K562 (cell line): ENCODE data around the gene APEX1. TPM values are rescaled to one million over a fixed set of nuclear protein-coding genes. Genes with fewer than 3 reads are reported as not detected.

Experiments used
- AFF1 ChIP-seq, 2 experiments: fragments of 450-650 bp; IDR thresholded peaks; 2 replicates each; pipeline ENCODE4 v1.6.1; 2018; ENCODE audit warnings: mild to moderate bottlenecking in 2 of 2, low read depth in 1 of 2; ENCODE audit not compliant: partially characterized antibody in 2 of 2
- ATF7 ChIP-seq: fragments of 450-650 bp; IDR thresholded peaks from 2 replicates; pipeline ENCODE4 v1.7.1; 2014; ENCODE audit warnings: mild to moderate bottlenecking, moderate library complexity
- CBFA2T2 ChIP-seq: fragments of 450-650 bp; conservative IDR thresholded peaks from 2 replicates; pipeline ENCODE4 v1.6.1; 2017; ENCODE audit warnings: mild to moderate bottlenecking
- CBX3 ChIP-seq, 2 experiments: IDR thresholded peaks; 1 replicate in 1 of 2; 2 replicates in 1 of 2; pipeline ENCODE4 v1.6.1; 2012; ENCODE audit warnings: inconsistent platforms in 2 of 2, low read length in 2 of 2, borderline replicate concordance in 1 of 2, control low read depth in 1 of 2
- CHCHD3 ChIP-seq: fragments of 250-450 bp; sonication (Bioruptor Pico); IDR thresholded peaks from 2 replicates; pipeline ENCODE4 v2.1.2; 2022; ENCODE audit warnings: mild to moderate bottlenecking
- CREBBP ChIP-seq: IDR thresholded peaks from one replicate; pipeline ENCODE4 v1.6.1; 2012; ENCODE audit warnings: low read depth, mild to moderate bottlenecking, control low read depth, inconsistent platforms, low read length
- DIDO1 ChIP-seq: fragments of 450-650 bp; IDR thresholded peaks from 2 replicates; pipeline ENCODE4 v1.6.1; 2016; ENCODE audit warnings: low read depth, missing biosample characterization, missing genetic modification characterization
- EP400 ChIP-seq: fragments of 450-650 bp; IDR thresholded peaks from 2 replicates; pipeline ENCODE4 v1.6.1; 2017; ENCODE audit warnings: antibody characterized with exemption, mild to moderate bottlenecking, moderate library complexity
- EWSR1 ChIP-seq: fragments of 450-650 bp; IDR thresholded peaks from 2 replicates; pipeline ENCODE4 v1.6.1; 2018; ENCODE audit warnings: borderline replicate concordance, mild to moderate bottlenecking, low read depth, moderate library complexity; ENCODE audit not compliant: partially characterized antibody
- HDAC6 ChIP-seq: IDR thresholded peaks from 2 replicates; pipeline ENCODE4 v1.6.1; 2012; ENCODE audit warnings: low read depth, mild to moderate bottlenecking, control low read depth, inconsistent platforms, low read length, moderate library complexity
- NFE2 ChIP-seq: IDR thresholded peaks from 2 replicates; pipeline ENCODE4 v1.6.1; 2014; ENCODE audit warnings: antibody characterized with exemption, low read depth
- POLR2H ChIP-seq: IDR thresholded peaks from 2 replicates; pipeline ENCODE4 v1.6.1; 2016; ENCODE audit warnings: missing genetic modification characterization, low read depth, mild to moderate bottlenecking, control low read depth, missing compliant biosample characterization, moderate library complexity
- RBBP5 ChIP-seq: fragments of 200-600 bp; sonication (generic); IDR thresholded peaks from 2 replicates; pipeline ENCODE4 v1.6.1; 2012; ENCODE audit warnings: borderline replicate concordance, mild to moderate bottlenecking, low read length, control low read depth, inconsistent platforms; ENCODE audit not compliant: insufficient read depth, poor library complexity, severe bottlenecking
- SIX5 ChIP-seq, 2 experiments: IDR thresholded peaks; 2 replicates each; pipeline ENCODE4 v1.6.1; 2011; ENCODE audit warnings: low read length in 2 of 2, borderline replicate concordance in 1 of 2, low read depth in 1 of 2, mild to moderate bottlenecking in 1 of 2, moderate library complexity in 1 of 2; ENCODE audit not compliant: insufficient read depth in 1 of 2
- TAF7 ChIP-seq: fragments of 450-650 bp; IDR thresholded peaks from 2 replicates; pipeline ENCODE4 v1.6.1; 2016; ENCODE audit warnings: missing genetic modification characterization, missing compliant biosample characterization
- polyA plus RNA-seq, 8 experiments: library from polyadenylated mRNA; depleted of rRNA in 4 of 8; stranded (reverse) in 5 of 8; unstranded in 3 of 8; fragments of >200 nt; fragmentation: Nextera tagmentation in 2 of 8; fragmentation: Illumina TruSeq in 1 of 8; extraction: Ambion mirVana in 2 of 8; extraction: Trizol in 1 of 8; gene quantifications; 2 replicates each; pipeline versions ENCODE4 v1.2.1 to v1.2.3, GENCODE V29; 2011 to 2014; ENCODE audit warnings: inconsistent platforms in 1 of 8, missing spikeins in 1 of 8
- total RNA-seq, 7 experiments: library from RNA; depleted of rRNA in 6 of 7; stranded (reverse); fragments of >200 nt in 6 of 7; fragmentation: Illumina TruSeq in 2 of 7; extraction: Trizol in 2 of 7; gene quantifications; 2 replicates each; pipeline versions ENCODE4 v1.2.1 to v1.2.3, GENCODE V29; 2011 to 2021; ENCODE audit warnings: low replicate concordance in 1 of 7
- TF ChIP-seq, protein P1 (sequence below): fragments of 250-450 bp; sonication (Bioruptor Pico); IDR thresholded peaks from 2 replicates; pipeline ENCODE4 v1.8.0; 2022; ENCODE audit warnings: moderate library complexity, mild to moderate bottlenecking, inconsistent platforms
- TF ChIP-seq, protein P2 (sequence below): fragments of 250-450 bp; sonication (Bioruptor Pico); IDR thresholded peaks from 2 replicates; pipeline ENCODE4 v1.9.0; 2021; ENCODE audit warnings: mild to moderate bottlenecking, inconsistent platforms
- TF ChIP-seq, protein P3 (sequence below): fragments of 250-450 bp; sonication (Bioruptor Pico); IDR thresholded peaks from 2 replicates; pipeline ENCODE4 v1.8.0; 2021; ENCODE audit warnings: borderline replicate concordance, mild to moderate bottlenecking, moderate library complexity; ENCODE audit not compliant: poor library complexity, severe bottlenecking

The APEX1 gene
- total and polyA plus RNA-seq, 9 of the 15 experiments (the other 6 are each of a cell fraction or from before 2014, with no cell fraction given): 50.2 to 274 (median 158) TPM

GRCh38 chr14:20454516-20455354, at the start of gene APEX1, which contains the start of gene OSGEP (continued):
- peak; percentile 45 for TF ChIP-seq ATF7
- TF ChIP-seq CHCHD3 (CRISPR knock-in tag): no peak
- TF ChIP-seq CREBBP: no peak
- TF ChIP-seq RBBP5: peak; percentile 67
- TF ChIP-seq POLR2H (tag): peak; percentile 64
- peak; percentile 50; the same call in 1 of the 2 replicates for TF ChIP-seq TAF7 (tag)
- TF ChIP-seq, protein P1, sequence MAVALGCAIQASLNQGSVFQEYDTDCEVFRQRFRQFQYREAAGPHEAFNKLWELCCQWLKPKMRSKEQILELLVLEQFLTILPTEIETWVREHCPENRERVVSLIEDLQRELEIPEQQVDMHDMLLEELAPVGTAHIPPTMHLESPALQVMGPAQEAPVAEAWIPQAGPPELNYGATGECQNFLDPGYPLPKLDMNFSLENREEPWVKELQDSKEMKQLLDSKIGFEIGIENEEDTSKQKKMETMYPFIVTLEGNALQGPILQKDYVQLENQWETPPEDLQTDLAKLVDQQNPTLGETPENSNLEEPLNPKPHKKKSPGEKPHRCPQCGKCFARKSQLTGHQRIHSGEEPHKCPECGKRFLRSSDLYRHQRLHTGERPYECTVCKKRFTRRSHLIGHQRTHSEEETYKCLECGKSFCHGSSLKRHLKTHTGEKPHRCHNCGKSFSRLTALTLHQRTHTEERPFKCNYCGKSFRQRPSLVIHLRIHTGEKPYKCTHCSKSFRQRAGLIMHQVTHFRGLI (CRISPR knock-in tag): peak; percentile 35; the same call in 1 of the 2 replicates
- peak; percentile 92 for TF ChIP-seq NFE2
- TF ChIP-seq, protein P2, sequence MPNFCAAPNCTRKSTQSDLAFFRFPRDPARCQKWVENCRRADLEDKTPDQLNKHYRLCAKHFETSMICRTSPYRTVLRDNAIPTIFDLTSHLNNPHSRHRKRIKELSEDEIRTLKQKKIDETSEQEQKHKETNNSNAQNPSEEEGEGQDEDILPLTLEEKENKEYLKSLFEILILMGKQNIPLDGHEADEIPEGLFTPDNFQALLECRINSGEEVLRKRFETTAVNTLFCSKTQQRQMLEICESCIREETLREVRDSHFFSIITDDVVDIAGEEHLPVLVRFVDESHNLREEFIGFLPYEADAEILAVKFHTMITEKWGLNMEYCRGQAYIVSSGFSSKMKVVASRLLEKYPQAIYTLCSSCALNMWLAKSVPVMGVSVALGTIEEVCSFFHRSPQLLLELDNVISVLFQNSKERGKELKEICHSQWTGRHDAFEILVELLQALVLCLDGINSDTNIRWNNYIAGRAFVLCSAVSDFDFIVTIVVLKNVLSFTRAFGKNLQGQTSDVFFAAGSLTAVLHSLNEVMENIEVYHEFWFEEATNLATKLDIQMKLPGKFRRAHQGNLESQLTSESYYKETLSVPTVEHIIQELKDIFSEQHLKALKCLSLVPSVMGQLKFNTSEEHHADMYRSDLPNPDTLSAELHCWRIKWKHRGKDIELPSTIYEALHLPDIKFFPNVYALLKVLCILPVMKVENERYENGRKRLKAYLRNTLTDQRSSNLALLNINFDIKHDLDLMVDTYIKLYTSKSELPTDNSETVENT: no peak
- TF ChIP-seq EWSR1: no peak
- TF ChIP-seq CBFA2T2: peak; percentile 99
- peak; percentile 57; the same call in 1 of the 2 replicates for TF ChIP-seq DIDO1 (tag)
- TF ChIP-seq HDAC6: no peak
- peak; percentile 98 for TF ChIP-seq EP400
- TF ChIP-seq, protein P3, sequence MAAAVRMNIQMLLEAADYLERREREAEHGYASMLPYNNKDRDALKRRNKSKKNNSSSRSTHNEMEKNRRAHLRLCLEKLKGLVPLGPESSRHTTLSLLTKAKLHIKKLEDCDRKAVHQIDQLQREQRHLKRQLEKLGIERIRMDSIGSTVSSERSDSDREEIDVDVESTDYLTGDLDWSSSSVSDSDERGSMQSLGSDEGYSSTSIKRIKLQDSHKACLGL (CRISPR knock-in tag): peak; percentile 92
- TF ChIP-seq SIX5 (IDR thresholded peaks at IDR 0.05; ENCODE audit: borderline replicate concordance in 1 of 2, insufficient read depth in 1 of 2, low read depth in 1 of 2, low read length in 2 of 2): no peak
- peak in 1 of 2 experiments; percentile 79 for TF ChIP-seq AFF1 (IDR thresholded peaks at IDR 0.05; ENCODE audit: low read depth in 1 of 2, partially characterized antibody in 2 of 2)
- TF ChIP-seq CBX3 (IDR thresholded peaks at IDR 0.05; ENCODE audit: borderline replicate concordance in 1 of 2, low read length in 2 of 2): peak in 1 of 2 experiments; percentile 46; a peak in 1 of 3 replicates
